ENCODE data around the gene CTDP1.
"Not testable (repeated sequence)": the region's sequence is repeated elsewhere in the genome, so short reads cannot be mapped to it uniquely, and the experiment has no call there.

Gene CTDP1

DNA sequence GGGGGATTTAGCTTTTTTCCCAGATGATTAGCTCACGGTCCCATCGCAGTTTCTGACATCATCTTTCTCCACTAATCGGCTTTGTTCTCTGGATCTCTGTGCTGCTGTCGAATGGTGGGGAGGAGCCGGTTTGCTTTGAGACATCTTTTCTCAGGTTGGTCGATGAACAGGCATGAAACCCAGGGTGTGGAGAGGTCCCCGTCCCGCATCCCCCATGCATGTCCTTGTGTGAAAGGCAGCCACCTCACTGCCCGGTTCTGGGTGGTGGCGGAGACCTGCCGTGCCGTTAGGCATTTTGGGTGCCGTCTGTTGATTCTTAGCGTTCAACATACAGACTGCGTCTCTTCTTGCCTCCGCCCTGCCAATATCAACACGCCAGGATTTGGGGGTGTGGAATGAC is 57.8 kb downstream of the CTDP1 start:
- Histone ChIP-seq H3K36me3 (ENCODE audit: control insufficient read depth in 5 of 5, insufficient read depth in 5 of 5, low read length in 5 of 5) (peaks cover 0 to 85% (median 73%) of the 10 kb centered on the region in 5 donors), H3K27ac (ENCODE audit: low read depth, low read length) (no peak overlapping the region), H3K27me3 (ENCODE audit: control insufficient read depth in 5 of 5, insufficient read depth in 4 of 5, low read length in 5 of 5) (no peaks in the 10 kb centered on the region), H3K9ac (ENCODE audit: low read length in 5 of 5) (no peak overlapping the region), H3K9me3 (ENCODE audit: control insufficient read depth in 5 of 5, low read length in 5 of 5) (peaks cover 0 to 17% (median 5%) of the 10 kb centered on the region in 5 donors), H3K4me1 (ENCODE audit: control insufficient read depth in 5 of 5, insufficient read depth in 5 of 5, low read length in 5 of 5) (peaks cover 0 to 18% (median 4%) of the 10 kb centered on the region in 5 donors), H3K4me3 (ENCODE audit: low read depth in 1 of 5, low read length in 5 of 5) (no peak overlapping the region)

- Histone ChIP-seq H3K36me3 (ENCODE audit: control insufficient read depth in 5 of 5, insufficient read depth in 5 of 5, low read length in 5 of 5) (peaks cover 0 to 87% (median 72%) of the 10 kb centered on the region in 5 donors), H3K9me3 (ENCODE audit: control insufficient read depth in 5 of 5, low read length in 5 of 5) (peaks cover 0 to 11% (median 2%) of the 10 kb centered on the region in 5 donors), H3K27me3 (ENCODE audit: control insufficient read depth in 5 of 5, insufficient read depth in 4 of 5, low read length in 5 of 5) (no peaks in the 10 kb centered on the region), H3K4me1 (ENCODE audit: control insufficient read depth in 5 of 5, insufficient read depth in 5 of 5, low read length in 5 of 5) (peaks cover 0 to 18% (median 4%) of the 10 kb centered on the region in 5 donors), H3K9ac (ENCODE audit: low read length in 5 of 5) (no peak overlapping the region), H3K27ac (ENCODE audit: low read depth, low read length) (no peak overlapping the region), H3K4me3 (ENCODE audit: low read depth in 1 of 5, low read length in 5 of 5) (no peak overlapping the region)
Measured at GRCh38 chr18:79738041-79738461, 58.4 kb downstream of the CTDP1 start.

DNA sequence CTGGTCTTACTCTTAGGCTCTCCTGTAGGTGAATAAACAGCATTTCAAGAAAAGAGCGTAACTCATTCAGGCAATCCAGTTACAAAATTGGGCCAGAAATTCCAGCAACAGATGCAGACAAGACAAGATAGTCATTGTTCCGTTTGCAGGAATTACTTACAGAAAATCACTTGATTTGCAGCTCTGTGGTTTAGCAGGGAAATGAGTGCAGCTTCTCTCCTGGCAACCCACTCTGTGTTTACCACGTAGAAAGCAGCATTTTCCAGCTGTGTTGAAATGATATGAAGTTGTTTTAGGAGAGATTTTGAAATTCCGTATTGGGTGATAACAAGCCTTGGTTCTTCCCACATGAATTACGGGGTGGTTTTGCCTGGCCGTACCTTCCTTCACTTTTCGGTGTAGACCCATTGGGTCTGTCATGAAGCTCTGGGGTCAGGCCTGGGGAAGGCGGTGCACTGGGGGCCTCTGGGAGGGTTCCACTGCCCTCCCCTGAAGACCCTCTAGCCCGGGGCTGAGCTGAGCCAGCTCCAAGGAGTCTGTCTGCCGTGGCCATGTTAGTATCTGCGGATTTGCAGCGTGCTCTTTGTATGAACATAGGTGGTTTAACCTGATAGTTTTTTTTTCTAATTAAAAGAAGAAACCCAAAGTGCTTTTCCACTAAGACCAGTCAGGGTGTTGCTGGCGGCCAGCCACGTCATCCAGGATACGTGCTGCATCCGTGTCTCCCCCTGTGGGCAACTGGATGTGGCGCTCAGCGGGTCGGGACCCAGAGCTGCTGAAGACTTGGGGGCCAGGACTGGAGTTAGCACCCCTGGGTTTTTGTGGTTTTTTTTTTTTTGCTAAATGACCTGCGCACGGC is 59.2 kb downstream of the CTDP1 start:
- Histone ChIP-seq H3K4me3 (ENCODE audit: low read depth in 1 of 5, low read length in 5 of 5) (no peak overlapping the region), H3K27ac (ENCODE audit: low read depth, low read length) (no peak overlapping the region), H3K27me3 (ENCODE audit: control insufficient read depth in 5 of 5, insufficient read depth in 4 of 5, low read length in 5 of 5) (no peaks in the 10 kb centered on the region), H3K4me1 (ENCODE audit: control insufficient read depth in 5 of 5, insufficient read depth in 5 of 5, low read length in 5 of 5) (peaks cover 0 to 18% (median 4%) of the 10 kb centered on the region in 5 donors), H3K9ac (ENCODE audit: low read length in 5 of 5) (no peak overlapping the region), H3K36me3 (ENCODE audit: control insufficient read depth in 5 of 5, insufficient read depth in 5 of 5, low read length in 5 of 5) (peaks cover 0 to 88% (median 66%) of the 10 kb centered on the region in 5 donors), H3K9me3 (ENCODE audit: control insufficient read depth in 5 of 5, low read length in 5 of 5) (peaks cover 0 to 5% (median 0%) of the 10 kb centered on the region in 5 donors)

DNA sequence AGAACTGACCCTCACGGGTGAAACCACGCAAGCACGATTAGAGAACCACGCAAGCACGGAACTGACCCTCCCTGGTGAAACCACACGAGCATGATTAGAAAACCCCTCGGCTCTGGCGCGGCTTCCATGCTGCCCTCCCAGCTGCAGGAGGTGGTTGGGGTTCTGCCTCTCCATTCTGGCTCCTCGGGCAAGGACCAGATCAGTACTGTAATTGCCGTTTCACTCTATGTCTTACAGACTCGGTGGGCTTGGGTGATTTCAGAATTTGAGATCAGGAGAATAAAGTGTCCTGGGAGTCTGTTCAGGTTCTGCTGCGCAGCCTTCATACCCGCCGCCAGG is 59.8 kb downstream of the CTDP1 start:
- Histone ChIP-seq H3K4me3 (ENCODE audit: low read depth in 1 of 5, low read length in 5 of 5) (no peak overlapping the region), H3K36me3 (ENCODE audit: control insufficient read depth in 5 of 5, insufficient read depth in 5 of 5, low read length in 5 of 5) (peaks cover 0 to 90% (median 65%) of the 10 kb centered on the region in 5 donors), H3K9me3 (ENCODE audit: control insufficient read depth in 5 of 5, low read length in 5 of 5) (peaks cover 0 to 5% (median 0%) of the 10 kb centered on the region in 5 donors), H3K27me3 (ENCODE audit: control insufficient read depth in 5 of 5, insufficient read depth in 4 of 5, low read length in 5 of 5) (no peaks in the 10 kb centered on the region), H3K9ac (ENCODE audit: low read length in 5 of 5) (no peak overlapping the region), H3K4me1 (ENCODE audit: control insufficient read depth in 5 of 5, insufficient read depth in 5 of 5, low read length in 5 of 5) (peaks cover 0 to 13% (median 4%) of the 10 kb centered on the region in 5 donors), H3K27ac (ENCODE audit: low read depth, low read length) (no peak overlapping the region)

- Histone ChIP-seq H3K4me1 (ENCODE audit: control insufficient read depth in 5 of 5, insufficient read depth in 5 of 5, low read length in 5 of 5) (peaks cover 0 to 11% (median 4%) of the 10 kb centered on the region in 5 donors), H3K36me3 (ENCODE audit: control insufficient read depth in 5 of 5, insufficient read depth in 5 of 5, low read length in 5 of 5) (peaks cover 0 to 90% (median 67%) of the 10 kb centered on the region in 5 donors)
- not testable (repeated sequence) for H3K9me3 ChIP-seq (ENCODE audit: control insufficient read depth in 5 of 5, low read length in 5 of 5); H3K27ac ChIP-seq (ENCODE audit: low read depth, low read length); H3K9ac ChIP-seq (ENCODE audit: low read length in 5 of 5); H3K27me3 ChIP-seq (ENCODE audit: control insufficient read depth in 5 of 5, insufficient read depth in 4 of 5, low read length in 5 of 5); H3K4me3 ChIP-seq (ENCODE audit: low read depth in 1 of 5, low read length in 5 of 5)
Measured at GRCh38 chr18:79740047-79740446, 60.4 kb downstream of the CTDP1 start.

- no peak overlapping the region for H3K27ac ChIP-seq (ENCODE audit: low read depth, low read length)
- H3K9me3 ChIP-seq (ENCODE audit: control insufficient read depth in 5 of 5, low read length in 5 of 5) = no peaks in the 10 kb centered on the region
- H3K36me3 ChIP-seq (ENCODE audit: control insufficient read depth in 5 of 5, insufficient read depth in 5 of 5, low read length in 5 of 5) = peaks cover 0 to 84% (median 60%) of the 10 kb centered on the region in 5 donors
- H3K4me3 ChIP-seq (ENCODE audit: low read depth in 1 of 5, low read length in 5 of 5) = no peak overlapping the region
- H3K9ac ChIP-seq (ENCODE audit: low read length in 5 of 5) = no peak overlapping the region
- peaks cover 0 to 11% (median 4%) of the 10 kb centered on the region in 5 donors for H3K4me1 ChIP-seq (ENCODE audit: control insufficient read depth in 5 of 5, insufficient read depth in 5 of 5, low read length in 5 of 5)
- H3K27me3 ChIP-seq (ENCODE audit: control insufficient read depth in 5 of 5, insufficient read depth in 4 of 5, low read length in 5 of 5) = no peaks in the 10 kb centered on the region
Measured at GRCh38 chr18:79740521-79741361, 61.1 kb downstream of the CTDP1 start.

DNA sequence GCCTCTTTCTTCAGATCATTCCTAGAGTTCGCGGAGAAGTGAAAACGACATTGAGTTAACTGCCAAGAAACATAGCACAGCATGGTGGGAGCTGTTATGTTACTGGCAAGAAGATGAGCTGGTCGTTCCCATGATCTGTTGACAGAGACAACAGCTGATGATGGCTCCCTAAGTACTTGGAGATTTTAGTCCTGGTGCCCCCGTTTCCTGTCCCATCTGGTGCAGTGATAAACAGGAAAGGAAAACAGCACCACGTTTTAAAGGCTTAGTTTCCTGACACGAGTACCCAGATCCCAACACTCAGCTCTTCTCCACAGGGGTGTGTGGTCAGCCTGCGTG is 61.7 kb downstream of the CTDP1 start:
- H3K27me3 ChIP-seq (ENCODE audit: control insufficient read depth in 5 of 5, insufficient read depth in 4 of 5, low read length in 5 of 5) = no peaks in the 10 kb centered on the region
- peaks cover 0 to 78% (median 54%) of the 10 kb centered on the region in 5 donors for H3K36me3 ChIP-seq (ENCODE audit: control insufficient read depth in 5 of 5, insufficient read depth in 5 of 5, low read length in 5 of 5)
- H3K9me3 ChIP-seq (ENCODE audit: control insufficient read depth in 5 of 5, low read length in 5 of 5) = no peaks in the 10 kb centered on the region
- no peak overlapping the region for H3K9ac ChIP-seq (ENCODE audit: low read length in 5 of 5)
- H3K4me1 ChIP-seq (ENCODE audit: control insufficient read depth in 5 of 5, insufficient read depth in 5 of 5, low read length in 5 of 5) = peaks cover 0 to 11% (median 4%) of the 10 kb centered on the region in 5 donors
- H3K4me3 ChIP-seq (ENCODE audit: low read depth in 1 of 5, low read length in 5 of 5) = no peak overlapping the region
- H3K27ac ChIP-seq (ENCODE audit: low read depth, low read length) = no peak overlapping the region

DNA sequence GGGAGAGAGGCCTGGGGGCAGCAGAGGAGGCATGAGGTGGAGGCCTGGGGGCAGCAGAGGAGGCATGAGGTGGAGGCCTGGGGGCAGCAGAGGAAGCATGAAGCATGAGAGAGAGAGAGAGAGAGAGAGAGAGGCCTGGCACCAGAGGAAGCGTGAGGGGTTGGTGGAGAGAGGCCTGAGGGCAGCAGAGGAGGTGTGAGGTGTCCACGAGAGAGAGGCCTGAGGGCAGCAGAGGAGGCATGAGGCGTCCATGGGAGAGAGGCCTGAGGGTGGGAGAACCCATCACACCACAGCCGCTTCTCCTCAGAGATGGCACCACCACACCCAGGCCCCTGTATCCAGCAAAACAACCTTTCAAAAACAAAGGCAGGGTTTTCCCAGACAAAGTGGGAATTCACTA is 62.5 kb downstream of the CTDP1 start:
- peaks cover 0 to 78% (median 55%) of the 10 kb centered on the region in 5 donors for H3K36me3 ChIP-seq (ENCODE audit: control insufficient read depth in 5 of 5, insufficient read depth in 5 of 5, low read length in 5 of 5)
- no peak overlapping the region for H3K4me3 ChIP-seq (ENCODE audit: low read depth in 1 of 5, low read length in 5 of 5)
- no peak overlapping the region for H3K9ac ChIP-seq (ENCODE audit: low read length in 5 of 5)
- no peaks in the 10 kb centered on the region for H3K9me3 ChIP-seq (ENCODE audit: control insufficient read depth in 5 of 5, low read length in 5 of 5)
- no peak overlapping the region for H3K27ac ChIP-seq (ENCODE audit: low read depth, low read length)
- no peaks in the 10 kb centered on the region for H3K27me3 ChIP-seq (ENCODE audit: control insufficient read depth in 5 of 5, insufficient read depth in 4 of 5, low read length in 5 of 5)
- peaks cover 0 to 11% (median 4%) of the 10 kb centered on the region in 5 donors for H3K4me1 ChIP-seq (ENCODE audit: control insufficient read depth in 5 of 5, insufficient read depth in 5 of 5, low read length in 5 of 5)

DNA sequence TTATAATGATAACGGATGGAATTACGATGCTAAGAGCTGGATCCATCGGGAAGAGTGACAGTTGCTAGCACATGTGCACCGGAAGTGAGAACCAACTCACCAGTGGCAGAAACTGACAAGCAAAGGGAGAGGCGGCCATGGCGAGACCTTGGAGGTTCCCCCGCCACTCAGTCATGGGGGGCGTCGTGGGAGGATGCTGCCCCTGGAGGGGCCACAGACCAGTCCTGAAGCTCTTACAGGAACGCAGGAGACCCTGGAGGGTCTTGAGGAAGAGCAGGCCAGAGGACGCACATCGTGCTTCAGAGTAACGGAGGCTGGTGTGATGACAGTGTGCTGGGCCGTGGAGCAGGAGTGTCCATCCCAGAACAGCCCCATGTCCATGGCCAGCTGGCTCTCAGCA is 65.0 kb downstream of the CTDP1 start:
- no peak overlapping the region for H3K4me3 ChIP-seq (ENCODE audit: low read depth in 1 of 5, low read length in 5 of 5)
- peaks cover 0 to 81% (median 52%) of the 10 kb centered on the region in 5 donors for H3K36me3 ChIP-seq (ENCODE audit: control insufficient read depth in 5 of 5, insufficient read depth in 5 of 5, low read length in 5 of 5)
- H3K27me3 ChIP-seq (ENCODE audit: control insufficient read depth in 5 of 5, insufficient read depth in 4 of 5, low read length in 5 of 5) = no peaks in the 10 kb centered on the region
- no peak overlapping the region for H3K27ac ChIP-seq (ENCODE audit: low read depth, low read length)
- H3K4me1 ChIP-seq (ENCODE audit: control insufficient read depth in 5 of 5, insufficient read depth in 5 of 5, low read length in 5 of 5) = no peaks in the 10 kb centered on the region
- no peaks in the 10 kb centered on the region for H3K9me3 ChIP-seq (ENCODE audit: control insufficient read depth in 5 of 5, low read length in 5 of 5)
- H3K9ac ChIP-seq (ENCODE audit: low read length in 5 of 5) = no peak overlapping the region

DNA sequence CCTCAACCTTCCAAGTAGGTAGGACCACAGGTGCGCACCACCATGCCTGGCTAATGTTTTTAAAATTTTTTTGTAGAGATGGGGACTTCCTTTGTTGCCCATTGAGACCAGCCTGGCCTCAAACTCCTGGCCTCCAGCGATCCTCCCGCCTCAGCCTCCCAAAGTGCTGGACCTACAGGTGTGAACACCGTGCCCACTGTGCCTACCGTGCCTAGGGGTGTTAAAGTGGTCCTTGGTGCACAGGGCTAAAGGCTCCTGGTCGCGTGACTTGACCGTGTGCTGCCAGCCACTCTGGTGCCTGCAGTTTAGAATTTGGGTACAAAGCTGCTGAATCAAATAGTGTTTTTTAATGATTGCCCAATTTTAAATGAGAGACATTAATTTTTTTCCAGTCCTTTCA is 67.1 kb downstream of the CTDP1 start:
- Histone ChIP-seq H3K9me3 (ENCODE audit: control insufficient read depth in 5 of 5, low read length in 5 of 5) (no peaks in the 10 kb centered on the region), H3K9ac (ENCODE audit: low read length in 5 of 5) (no peak overlapping the region), H3K27me3 (ENCODE audit: control insufficient read depth in 5 of 5, insufficient read depth in 4 of 5, low read length in 5 of 5) (no peaks in the 10 kb centered on the region), H3K36me3 (ENCODE audit: control insufficient read depth in 5 of 5, insufficient read depth in 5 of 5, low read length in 5 of 5) (peaks cover 0 to 72% (median 42%) of the 10 kb centered on the region in 5 donors), H3K4me1 (ENCODE audit: control insufficient read depth in 5 of 5, insufficient read depth in 5 of 5, low read length in 5 of 5) (no peaks in the 10 kb centered on the region), H3K27ac (ENCODE audit: low read depth, low read length) (no peak overlapping the region), H3K4me3 (ENCODE audit: low read depth in 1 of 5, low read length in 5 of 5) (no peak overlapping the region)
